Measurements from ENCODE around the gene TRIAP1.

Gene TRIAP1

GRCh38 chr12:120470150-120470784, 24.1 kb upstream of the TRIAP1 start:
- Histone ChIP-seq H3K27me3 (ENCODE audit: insufficient read depth, low read length, poor library complexity) (no peaks in the 10 kb centered on the region), H3K56ac (ENCODE audit: low read length) (peak overlapping the region; percentile 95), H3K4me1 (ENCODE audit: control insufficient read depth, low read depth, low read length) (no peaks in the 10 kb centered on the region), H3K23ac (ENCODE audit: low read length) (peak overlapping the region; percentile 59), H3K79me1 (ENCODE audit: low read length) (peaks cover 6% of the 10 kb centered on the region), H2BK120ac (ENCODE audit: low read depth, low read length) (no peak overlapping the region), H3K79me2 (ENCODE audit: control insufficient read depth, insufficient read depth, low read length) (peaks cover 34% of the 10 kb centered on the region), H3K4me2 (ENCODE audit: low read length) (peak overlapping the region; percentile 81), H4K5ac (ENCODE audit: low read length) (peak overlapping the region; percentile 33), H3K4ac (ENCODE audit: low read depth, low read length) (no peak overlapping the region), H3K9ac (ENCODE audit: low read length) (peak overlapping the region; percentile 88), H2BK5ac (ENCODE audit: low read length) (peak overlapping the region; percentile 25), H3K18ac (ENCODE audit: low read length) (no peak overlapping the region), H2AK5ac (ENCODE audit: low read length) (no peak overlapping the region), H3K27ac (ENCODE audit: low read depth, low read length) (no peak overlapping the region), H4K8ac (ENCODE audit: low read depth, low read length) (no peak overlapping the region), H2BK15ac (replicated peaks; ENCODE audit: low read depth) (no peak overlapping the region), H3K36me3 (ENCODE audit: control insufficient read depth, insufficient read depth, low read length) (peaks cover 2% of the 10 kb centered on the region), H3K4me3 (ENCODE audit: low read length) (peak overlapping the region; percentile 2)
- no CpG with 5 or more reads among the region's 26 CpGs for WGBS (ENCODE audit: extremely low coverage, insufficient coverage, low lambda C conversion rate)
- no peak for DNase-seq

- H3K4me1 ChIP-seq (ENCODE audit: control insufficient read depth, low read depth, low read length), result no peaks in the 10 kb centered on the region
- H3K36me3 ChIP-seq (ENCODE audit: control insufficient read depth, insufficient read depth, low read length), result peaks cover 2% of the 10 kb centered on the region
- peak within 1 kb of the TSS; percentile 93 for H2BK5ac ChIP-seq (ENCODE audit: low read length)
- peak within 1 kb of the TSS; percentile 96 for H3K4ac ChIP-seq (ENCODE audit: low read depth, low read length)
- no peaks in the 10 kb centered on the region for H3K27me3 ChIP-seq (ENCODE audit: insufficient read depth, low read length, poor library complexity)
- peak within 1 kb of the TSS; percentile 83 for H3K4me2 ChIP-seq (ENCODE audit: low read length)
- no peak within 1 kb of the TSS for H2BK15ac ChIP-seq (replicated peaks; ENCODE audit: low read depth)
- H4K5ac ChIP-seq (ENCODE audit: low read length), result peak within 1 kb of the TSS; percentile 33
- H3K27ac ChIP-seq (ENCODE audit: low read depth, low read length), result peak within 1 kb of the TSS; percentile 80
- H3K23ac ChIP-seq (ENCODE audit: low read length), result peak within 1 kb of the TSS; percentile 99
- peaks cover 8% of the 10 kb centered on the region for H3K79me1 ChIP-seq (ENCODE audit: low read length)
- peaks cover 34% of the 10 kb centered on the region for H3K79me2 ChIP-seq (ENCODE audit: control insufficient read depth, insufficient read depth, low read length)
- H4K8ac ChIP-seq (ENCODE audit: low read depth, low read length), result no peak within 1 kb of the TSS
- H3K18ac ChIP-seq (ENCODE audit: low read length), result peak within 1 kb of the TSS; percentile 63
- WGBS (ENCODE audit: extremely low coverage, insufficient coverage, low lambda C conversion rate), result no CpG with 5 or more reads among the region's 88 CpGs
- DNase-seq, result peak; percentile 97
- peak within 1 kb of the TSS; percentile 100 for H3K56ac ChIP-seq (ENCODE audit: low read length)
- peak within 1 kb of the TSS; percentile 99 for H3K9ac ChIP-seq (ENCODE audit: low read length)
- peak within 1 kb of the TSS; percentile 90 for H3K4me3 ChIP-seq (ENCODE audit: low read length)
- peak within 1 kb of the TSS; percentile 4 for H2BK120ac ChIP-seq (ENCODE audit: low read depth, low read length)
- no peak within 1 kb of the TSS for H2AK5ac ChIP-seq (ENCODE audit: low read length)
Measured at GRCh38 chr12:120469450-120470149, 23.4 kb upstream of the TRIAP1 start, which contains the start of gene SRSF9. Gene SRSF9 (minus strand): TSS chr12:120469748. CDS start chr12:120469609, 139 bp downstream.

GRCh38 chr12:120468821-120469449, 22.8 kb upstream of the TRIAP1 start:
- H2AK5ac ChIP-seq (ENCODE audit: low read length), result no peak overlapping the region
- H4K5ac ChIP-seq (ENCODE audit: low read length), result no peak overlapping the region
- peak overlapping the region; percentile 99 for H3K23ac ChIP-seq (ENCODE audit: low read length)
- H3K79me1 ChIP-seq (ENCODE audit: low read length), result peaks cover 10% of the 10 kb centered on the region
- peak overlapping the region; percentile 93 for H2BK5ac ChIP-seq (ENCODE audit: low read length)
- peak overlapping the region; percentile 96 for H3K4ac ChIP-seq (ENCODE audit: low read depth, low read length)
- no peak for DNase-seq
- H3K4me3 ChIP-seq (ENCODE audit: low read length), result peak overlapping the region; percentile 90
- H3K27ac ChIP-seq (ENCODE audit: low read depth, low read length), result peak overlapping the region; percentile 80
- peak overlapping the region; percentile 63 for H3K18ac ChIP-seq (ENCODE audit: low read length)
- H3K56ac ChIP-seq (ENCODE audit: low read length), result peak overlapping the region; percentile 100
- no CpG with 5 or more reads among the region's 57 CpGs for WGBS (ENCODE audit: extremely low coverage, insufficient coverage, low lambda C conversion rate)
- no peaks in the 10 kb centered on the region for H3K4me1 ChIP-seq (ENCODE audit: control insufficient read depth, low read depth, low read length)
- H2BK15ac ChIP-seq (replicated peaks; ENCODE audit: low read depth), result no peak overlapping the region
- peak overlapping the region; percentile 99 for H3K9ac ChIP-seq (ENCODE audit: low read length)
- no peak overlapping the region for H4K8ac ChIP-seq (ENCODE audit: low read depth, low read length)
- peak overlapping the region; percentile 83 for H3K4me2 ChIP-seq (ENCODE audit: low read length)
- peaks cover 5% of the 10 kb centered on the region for H3K36me3 ChIP-seq (ENCODE audit: control insufficient read depth, insufficient read depth, low read length)
- H3K79me2 ChIP-seq (ENCODE audit: control insufficient read depth, insufficient read depth, low read length), result peaks cover 34% of the 10 kb centered on the region
- H3K27me3 ChIP-seq (ENCODE audit: insufficient read depth, low read length, poor library complexity), result no peaks in the 10 kb centered on the region
- H2BK120ac ChIP-seq (ENCODE audit: low read depth, low read length), result peak overlapping the region; percentile 4

GRCh38 chr12:120468325-120468820, 22.2 kb upstream of the TRIAP1 start:
- peaks cover 10% of the 10 kb centered on the region for H3K79me1 ChIP-seq (ENCODE audit: low read length)
- H3K4me2 ChIP-seq (ENCODE audit: low read length), result peak overlapping the region; percentile 83
- no CpG with 5 or more reads among the region's 23 CpGs for WGBS (ENCODE audit: extremely low coverage, insufficient coverage, low lambda C conversion rate)
- H3K79me2 ChIP-seq (ENCODE audit: control insufficient read depth, insufficient read depth, low read length), result peaks cover 34% of the 10 kb centered on the region
- no peaks in the 10 kb centered on the region for H3K27me3 ChIP-seq (ENCODE audit: insufficient read depth, low read length, poor library complexity)
- peaks cover 11% of the 10 kb centered on the region for H3K36me3 ChIP-seq (ENCODE audit: control insufficient read depth, insufficient read depth, low read length)
- no peak overlapping the region for H2BK5ac ChIP-seq (ENCODE audit: low read length)
- peak overlapping the region; percentile 94 for H3K56ac ChIP-seq (ENCODE audit: low read length)
- H3K4me3 ChIP-seq (ENCODE audit: low read length), result peak overlapping the region; percentile 65
- H2BK120ac ChIP-seq (ENCODE audit: low read depth, low read length), result no peak overlapping the region
- H3K18ac ChIP-seq (ENCODE audit: low read length), result peak overlapping the region; percentile 63
- H3K23ac ChIP-seq (ENCODE audit: low read length), result no peak overlapping the region
- H4K8ac ChIP-seq (ENCODE audit: low read depth, low read length), result no peak overlapping the region
- no peak overlapping the region for H2AK5ac ChIP-seq (ENCODE audit: low read length)
- no peak overlapping the region for H4K5ac ChIP-seq (ENCODE audit: low read length)
- H3K27ac ChIP-seq (ENCODE audit: low read depth, low read length), result peak overlapping the region; percentile 80
- DNase-seq, result peak; percentile 63
- H3K9ac ChIP-seq (ENCODE audit: low read length), result peak overlapping the region; percentile 92
- no peak overlapping the region for H2BK15ac ChIP-seq (replicated peaks; ENCODE audit: low read depth)
- H3K4me1 ChIP-seq (ENCODE audit: control insufficient read depth, low read depth, low read length), result no peaks in the 10 kb centered on the region
- peak overlapping the region; percentile 96 for H3K4ac ChIP-seq (ENCODE audit: low read depth, low read length)

DNA sequence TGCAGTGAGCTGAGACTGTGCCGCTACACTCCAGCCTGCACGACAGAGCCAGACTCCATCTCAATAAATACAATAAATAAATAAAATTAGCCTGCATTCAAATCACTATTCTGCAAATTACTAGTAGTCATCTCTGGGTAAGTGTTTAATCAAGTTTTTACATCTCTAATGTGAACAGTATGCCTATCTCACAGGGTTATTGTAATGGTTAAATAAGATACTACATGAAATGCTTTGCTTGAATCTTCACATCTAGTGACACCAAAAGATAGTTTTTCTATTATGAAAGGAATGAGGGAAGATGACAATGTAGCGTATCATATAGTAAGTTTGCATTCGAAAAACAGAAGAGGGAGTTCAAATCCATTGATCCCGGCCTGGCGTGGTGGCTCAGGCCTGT, 21.3 kb upstream of the TRIAP1 start:
- no peak overlapping the region for H2AK5ac ChIP-seq (ENCODE audit: low read length)
- H3K4me1 ChIP-seq (ENCODE audit: control insufficient read depth, low read depth, low read length), result no peaks in the 10 kb centered on the region
- no peak overlapping the region for H3K4ac ChIP-seq (ENCODE audit: low read depth, low read length)
- no peak overlapping the region for H2BK120ac ChIP-seq (ENCODE audit: low read depth, low read length)
- H2BK15ac ChIP-seq (replicated peaks; ENCODE audit: low read depth), result no peak overlapping the region
- H3K23ac ChIP-seq (ENCODE audit: low read length), result no peak overlapping the region
- H2BK5ac ChIP-seq (ENCODE audit: low read length), result no peak overlapping the region
- no peaks in the 10 kb centered on the region for H3K27me3 ChIP-seq (ENCODE audit: insufficient read depth, low read length, poor library complexity)
- no peak overlapping the region for H3K27ac ChIP-seq (ENCODE audit: low read depth, low read length)
- no CpG with 5 or more reads among the region's 6 CpGs for WGBS (ENCODE audit: extremely low coverage, insufficient coverage, low lambda C conversion rate)
- H4K5ac ChIP-seq (ENCODE audit: low read length), result no peak overlapping the region
- H3K79me1 ChIP-seq (ENCODE audit: low read length), result peaks cover 13% of the 10 kb centered on the region
- peak overlapping the region; percentile 9 for H3K9ac ChIP-seq (ENCODE audit: low read length)
- H3K79me2 ChIP-seq (ENCODE audit: control insufficient read depth, insufficient read depth, low read length), result peaks cover 34% of the 10 kb centered on the region
- peaks cover 19% of the 10 kb centered on the region for H3K36me3 ChIP-seq (ENCODE audit: control insufficient read depth, insufficient read depth, low read length)
- no peak overlapping the region for H3K4me3 ChIP-seq (ENCODE audit: low read length)
- no peak overlapping the region for H3K56ac ChIP-seq (ENCODE audit: low read length)
- H3K18ac ChIP-seq (ENCODE audit: low read length), result no peak overlapping the region
- no peak for DNase-seq
- H3K4me2 ChIP-seq (ENCODE audit: low read length), result no peak overlapping the region
- no peak overlapping the region for H4K8ac ChIP-seq (ENCODE audit: low read depth, low read length)

Measured in mesendoderm (in vitro differentiated cells).